AG10803 (cell line): ENCODE measurements around the gene RDH14.

Source experiments
- DNase-seq: peaks from one replicate; pipeline ENCODE4 v3.0.0; 2010; ENCODE audit warnings: low read depth
- H3K4me3 ChIP-seq: 2 replicates; pipeline ENCODE4 v1.5.1; 2011; ENCODE audit warnings: mild to moderate bottlenecking, low read length, control low read depth
- TF ChIP-seq, protein P1 (sequence below): conservative IDR thresholded peaks from 2 replicates; pipeline ENCODE4 v1.5.1; 2011; ENCODE audit warnings: mild to moderate bottlenecking, low read length, control low read depth, inconsistent platforms

The RDH14 gene

DNA sequence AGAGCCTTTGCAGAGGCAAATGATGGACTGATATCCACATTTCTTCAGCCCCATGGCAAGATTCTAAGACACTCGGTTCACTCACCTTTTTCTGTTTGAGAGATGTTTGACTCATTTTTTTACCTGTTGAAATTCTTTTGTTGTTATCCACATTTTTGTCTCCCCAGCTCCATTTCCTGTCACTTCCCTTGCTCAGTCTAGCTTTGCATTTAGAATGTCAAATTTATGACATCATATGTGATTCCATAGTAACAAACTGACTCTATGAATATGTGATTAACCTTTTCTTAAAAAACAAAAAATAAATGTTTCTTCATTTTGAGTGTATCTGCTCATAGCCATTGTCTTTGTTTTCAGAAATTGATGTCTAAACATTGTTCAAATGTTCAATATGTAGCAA, 28.9 kb upstream of the RDH14 start, which contains the start of gene NT5C1B:
Gene NT5C1B, minus strand, starts transcription at position 216 of the 400 bp plus-strand sequence. Its CDS starts 101 bp downstream, at position 115.
- no peak within 1 kb of the TSS for H3K4me3 ChIP-seq
- no peak for DNase-seq
- TF ChIP-seq, protein P1, sequence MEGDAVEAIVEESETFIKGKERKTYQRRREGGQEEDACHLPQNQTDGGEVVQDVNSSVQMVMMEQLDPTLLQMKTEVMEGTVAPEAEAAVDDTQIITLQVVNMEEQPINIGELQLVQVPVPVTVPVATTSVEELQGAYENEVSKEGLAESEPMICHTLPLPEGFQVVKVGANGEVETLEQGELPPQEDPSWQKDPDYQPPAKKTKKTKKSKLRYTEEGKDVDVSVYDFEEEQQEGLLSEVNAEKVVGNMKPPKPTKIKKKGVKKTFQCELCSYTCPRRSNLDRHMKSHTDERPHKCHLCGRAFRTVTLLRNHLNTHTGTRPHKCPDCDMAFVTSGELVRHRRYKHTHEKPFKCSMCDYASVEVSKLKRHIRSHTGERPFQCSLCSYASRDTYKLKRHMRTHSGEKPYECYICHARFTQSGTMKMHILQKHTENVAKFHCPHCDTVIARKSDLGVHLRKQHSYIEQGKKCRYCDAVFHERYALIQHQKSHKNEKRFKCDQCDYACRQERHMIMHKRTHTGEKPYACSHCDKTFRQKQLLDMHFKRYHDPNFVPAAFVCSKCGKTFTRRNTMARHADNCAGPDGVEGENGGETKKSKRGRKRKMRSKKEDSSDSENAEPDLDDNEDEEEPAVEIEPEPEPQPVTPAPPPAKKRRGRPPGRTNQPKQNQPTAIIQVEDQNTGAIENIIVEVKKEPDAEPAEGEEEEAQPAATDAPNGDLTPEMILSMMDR: no peak

DNA sequence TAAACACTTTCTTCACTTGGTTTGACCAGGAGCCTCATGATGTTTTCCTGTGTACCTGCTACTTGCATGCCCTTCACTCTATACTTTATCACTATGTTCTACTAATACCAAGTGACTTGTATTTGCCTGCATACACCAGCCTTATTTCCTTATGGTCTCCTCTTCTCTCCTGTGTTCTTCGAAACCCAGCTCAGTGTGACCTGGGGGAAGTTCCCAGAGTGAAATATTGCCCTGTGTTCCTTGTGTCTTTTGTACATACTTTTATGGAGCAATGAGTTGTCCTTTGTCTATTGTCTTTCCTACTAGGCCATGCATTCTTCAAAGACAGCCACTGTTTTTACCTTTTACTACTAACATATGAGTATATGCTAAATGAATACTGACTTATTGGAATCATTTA, 28.3 kb upstream of the RDH14 start:
- H3K4me3 ChIP-seq: no peak overlapping the region
- no peak for DNase-seq
- TF ChIP-seq, protein P1: no peak

DNA sequence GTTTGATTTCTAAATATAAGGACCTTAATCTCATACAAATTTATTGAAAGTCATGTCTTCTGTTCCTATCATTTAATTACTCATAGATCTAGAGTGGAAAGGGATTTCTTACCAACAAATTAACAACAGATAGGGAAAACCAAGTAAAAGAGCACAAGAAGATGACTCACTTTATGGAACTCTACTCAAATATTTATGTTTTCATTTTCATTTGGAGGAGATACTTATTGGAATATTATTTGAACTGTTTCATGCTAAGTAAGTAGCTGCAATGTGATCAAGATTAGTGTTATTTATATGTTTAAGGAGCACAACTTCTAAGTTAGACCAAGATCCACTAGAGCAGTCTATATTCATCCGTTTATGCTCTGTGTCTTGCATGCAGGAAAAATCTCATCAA, 27.6 kb upstream of the RDH14 start:
- TF ChIP-seq, protein P1: no peak
- no peak overlapping the region for H3K4me3 ChIP-seq
- no peak for DNase-seq

DNA sequence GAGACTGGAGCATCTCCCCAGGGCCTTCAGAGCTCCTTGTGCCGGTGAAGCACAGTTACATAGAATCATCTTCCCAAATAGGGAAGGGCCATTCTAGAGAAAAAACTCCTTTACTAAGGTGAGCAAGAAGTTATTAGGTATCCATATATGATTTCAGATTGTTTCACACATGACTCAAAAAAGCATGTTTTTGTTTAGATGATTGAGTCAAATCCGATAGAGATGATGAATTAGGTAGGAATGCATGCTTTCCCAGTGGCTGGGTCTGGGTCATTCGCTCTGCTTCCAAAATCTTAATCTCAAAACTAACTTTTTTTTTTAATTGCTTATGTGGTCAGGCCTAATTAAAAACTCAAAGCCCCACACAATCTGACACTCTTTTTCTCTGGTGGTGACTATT, 25.1 kb upstream of the RDH14 start:
- H3K4me3 ChIP-seq: no peak overlapping the region
- DNase-seq: peak; percentile 5
- TF ChIP-seq, protein P1: no peak

DNA sequence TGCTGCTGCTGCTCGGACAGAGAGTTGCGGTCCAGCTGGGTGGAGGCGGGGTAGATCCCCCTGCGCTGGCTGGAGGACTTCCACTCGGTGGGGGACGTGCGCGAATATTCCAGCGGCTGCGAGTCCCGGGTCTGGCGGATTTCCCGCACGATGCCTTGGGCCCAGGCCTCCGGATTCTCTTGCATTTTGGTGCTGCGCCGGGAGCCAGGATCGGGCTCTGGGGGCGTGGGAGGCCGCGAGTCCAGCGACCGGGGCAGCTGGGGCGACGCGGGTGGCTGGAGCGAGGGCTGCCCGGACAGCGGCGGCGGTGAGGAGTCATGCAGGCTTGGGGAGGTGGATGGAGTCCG, 24.1 kb upstream of the RDH14 start:
- TF ChIP-seq, protein P1: no peak
- DNase-seq: no peak
- H3K4me3 ChIP-seq: no peak overlapping the region

DNA sequence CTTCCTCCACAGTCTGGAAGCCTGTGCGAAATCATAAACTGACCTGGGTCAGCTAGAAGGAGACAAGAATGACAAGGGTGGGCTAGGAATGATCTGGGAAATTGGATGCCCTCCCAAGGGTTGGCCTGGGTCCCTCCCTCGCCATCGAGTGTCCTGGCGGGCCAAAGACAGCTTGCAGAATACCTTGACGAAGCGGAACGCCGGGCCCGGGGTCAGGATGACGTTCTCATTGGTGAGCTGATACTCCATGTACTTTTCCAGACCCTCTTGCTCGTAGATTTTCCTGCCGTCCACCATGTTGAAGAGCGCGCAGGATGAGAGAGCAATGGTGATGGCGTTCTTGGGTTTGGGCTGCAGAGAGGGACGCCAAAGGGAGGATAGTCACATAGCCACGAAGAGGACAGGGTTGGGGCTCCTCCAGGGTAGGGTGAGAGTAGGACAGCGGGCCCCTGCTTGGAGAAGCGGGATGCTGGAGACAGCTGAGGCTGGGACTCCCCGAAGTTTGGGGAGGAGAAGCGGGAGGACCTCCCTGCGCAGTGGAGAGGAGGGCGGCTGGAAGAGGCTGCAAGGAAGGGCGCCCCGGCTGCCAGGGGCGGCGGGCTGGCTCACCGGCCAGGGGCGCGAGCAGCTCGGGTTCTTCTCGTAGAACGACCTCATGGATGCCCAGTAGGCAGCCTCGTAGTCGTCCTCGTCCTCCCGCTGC, 23.6 kb upstream of the RDH14 start:
- DNase-seq: no peak

DNA sequence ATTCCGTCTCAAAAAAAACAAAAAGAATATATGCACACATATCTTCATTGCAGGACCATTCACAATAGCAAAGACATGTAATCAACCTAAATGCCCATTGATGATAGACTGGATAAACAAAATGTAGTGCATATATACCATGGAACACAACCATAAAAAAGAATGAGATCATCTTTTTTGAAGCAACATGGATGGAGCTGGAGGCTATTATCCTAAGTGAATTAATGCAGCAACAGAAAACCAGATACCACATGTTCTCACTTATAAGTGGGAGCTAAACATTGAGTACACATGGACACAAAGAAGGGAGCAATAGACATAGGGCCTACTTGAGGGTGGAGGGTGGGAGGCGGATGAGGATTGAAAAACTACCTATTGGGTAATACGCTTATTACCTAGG, 20.2 kb upstream of the RDH14 start:
- H3K4me3 ChIP-seq: no peak overlapping the region
- no peak for DNase-seq
- TF ChIP-seq, protein P1: no peak

More for the DNA sequence above, 23.6 kb upstream of the RDH14 start:
- no peak overlapping the region for H3K4me3 ChIP-seq
- TF ChIP-seq, protein P1: no peak
